CD4-positive, alpha-beta T cell (primary cell): ENCODE results near the gene FAM114A2. TPM values are rescaled to one million over a fixed set of nuclear protein-coding genes. Genes with fewer than 3 reads are reported as not detected.

ENCODE experiments used
- ATAC-seq: fragments of 200-7000 bp; cut with Tn5 transposase; one replicate; pipeline ENCODE4 v1.10.0; 2022; ENCODE audit warnings: mild to moderate bottlenecking; ENCODE audit not compliant: poor library complexity
- CTCF ChIA-PET: fragments of 350-600 bp; sonication (Branson Sonifier 250); formaldehyde crosslinking; loops from one replicate; lab custom pipeline; 2021; ENCODE audit warnings: antibody characterized with exemption, inconsistent platforms; lab: Charles Lee
- POLR2A ChIA-PET: fragments of 350-600 bp; sonication (Branson Sonifier 250); formaldehyde crosslinking; loops from one replicate; lab custom pipeline; 2021; ENCODE audit warnings: antibody characterized with exemption, inconsistent platforms; lab: Charles Lee
- DNase-seq, 14 experiments: peaks; one replicate each; pipeline ENCODE4 v3.0.0-alpha.2; 2013 to 2020; ENCODE audit warnings: mixed read lengths in 2 of 14
- H3K27ac ChIP-seq, 2 donors: one replicate each; pipeline versions ENCODE4 v1.5.1 to v1.7.0; 2013; ENCODE audit warnings: low read length in 2 of 2, low read depth in 1 of 2, mild to moderate bottlenecking in 1 of 2
- H3K27me3 ChIP-seq, 2 experiments: 1 replicate in 1 of 2; 2 replicates in 1 of 2; pipeline versions ENCODE4 v1.6.1 to v1.7.0; 2013; ENCODE audit warnings: low read length in 2 of 2, control low read depth in 1 of 2, mild to moderate bottlenecking in 1 of 2, moderate library complexity in 1 of 2; ENCODE audit not compliant: insufficient read depth in 2 of 2, control insufficient read depth in 1 of 2
- H3K36me3 ChIP-seq: one replicate; pipeline ENCODE4 v1.6.1; 2013; ENCODE audit warnings: low read length, control low read depth; ENCODE audit not compliant: insufficient read depth
- H3K4me1 ChIP-seq: one replicate; pipeline ENCODE4 v1.6.1; 2013; ENCODE audit warnings: low read length, control low read depth; ENCODE audit not compliant: insufficient read depth
- H3K4me3 ChIP-seq: one replicate; pipeline ENCODE4 v1.5.1; 2013; ENCODE audit warnings: mild to moderate bottlenecking, low read length, moderate library complexity
- H3K9me3 ChIP-seq, 2 experiments: 1 replicate in 1 of 2; 2 replicates in 1 of 2; pipeline versions ENCODE4 v1.6.1 to v1.7.0; 2013; ENCODE audit warnings: low read length in 2 of 2, mild to moderate bottlenecking in 2 of 2, control low read depth in 1 of 2, moderate library complexity in 1 of 2; ENCODE audit not compliant: control insufficient read depth in 1 of 2, insufficient read depth in 1 of 2
- H3K27ac Mint-ChIP-seq: one replicate; pipeline ENCODE4 v1.8.0; 2020; ENCODE audit warnings: mixed read lengths
- H3K27me3 Mint-ChIP-seq: one replicate; pipeline ENCODE4 v1.8.0; 2021; ENCODE audit warnings: mixed read lengths
- H3K36me3 Mint-ChIP-seq: one replicate; pipeline ENCODE4 v1.8.0; 2021; ENCODE audit warnings: low read depth, mixed read lengths
- H3K4me1 Mint-ChIP-seq: one replicate; pipeline ENCODE4 v1.8.0; 2021; ENCODE audit warnings: low read depth, mixed read lengths
- H3K4me3 Mint-ChIP-seq: one replicate; pipeline ENCODE4 v1.8.0; 2020; ENCODE audit warnings: mild to moderate bottlenecking, mixed read lengths
- H3K9me3 Mint-ChIP-seq: one replicate; pipeline ENCODE4 v1.8.0; 2020; ENCODE audit warnings: mixed read lengths
- CTCF ChIP-seq: fragments of 200-600 bp; IDR thresholded peaks from one replicate; pipeline ENCODE4 v1.8.0; 2022; ENCODE audit warnings: antibody characterized with exemption, mild to moderate bottlenecking
- intact Hi-C, 2 experiments: fragments of 100-400 bp; cut with DNase I in 1 of 2; cut with micrococcal nuclease in 1 of 2; formaldehyde crosslinking; loops; one replicate each; pipeline versions ENCODE4 v1.15.1 to v1.9.0; 2023 to 2025; cut with DNase I, micrococcal nuclease
- total RNA-seq, 174 experiments: library from RNA in 2 of 174; stranded (reverse) in 2 of 174; gene quantifications; one replicate each; pipeline ENCODE4 v1.2.3 and lab custom pipeline; 2021 to 2026

Gene FAM114A2
- total RNA-seq, 2 experiments from 2014 or later = 21.9 to 23.3 TPM

DNA sequence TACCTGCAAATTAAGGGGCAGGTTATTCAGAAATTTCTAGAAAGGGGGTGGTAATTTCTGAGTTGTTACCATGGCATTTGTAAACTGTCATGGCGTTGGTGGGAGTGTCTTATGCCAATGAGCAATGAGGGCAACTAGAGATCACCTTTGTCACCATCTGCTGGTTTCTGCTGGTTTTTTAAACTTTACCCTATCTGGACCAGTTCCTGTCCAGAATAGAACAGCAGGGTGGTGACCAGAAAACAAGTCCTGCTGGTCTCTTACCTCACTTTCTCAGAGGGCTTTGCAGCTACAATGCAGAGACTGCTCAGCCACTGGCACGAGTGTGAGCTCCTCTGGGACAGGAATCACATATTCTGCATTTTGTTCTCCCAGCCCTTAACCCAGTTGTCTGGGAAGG lies 51.4 kb downstream of the FAM114A2 start:
- no peak for TF ChIP-seq CTCF
- DNase-seq = no peak
- CTCF ChIA-PET = no interaction called here
- H3K27ac ChIP-seq = no peak overlapping the region
- no peak overlapping the region for H3K4me3 Mint-ChIP-seq
- peaks cover 11% of the 10 kb centered on the region for H3K36me3 Mint-ChIP-seq
- H3K9me3 Mint-ChIP-seq = no peaks in the 10 kb centered on the region
- peaks cover 5% of the 10 kb centered on the region for H3K36me3 ChIP-seq
- no peaks in the 10 kb centered on the region for H3K27me3 Mint-ChIP-seq
- intact Hi-C loops = no loop called here
- no peak for ATAC-seq
- no peak overlapping the region for H3K4me3 ChIP-seq
- no peak overlapping the region for H3K27ac Mint-ChIP-seq
- POLR2A ChIA-PET = no interaction called here
- H3K4me1 Mint-ChIP-seq = no peaks in the 10 kb centered on the region
- no peaks in the 10 kb centered on the region for H3K4me1 ChIP-seq
- no peaks in the 10 kb centered on the region for H3K9me3 ChIP-seq
- H3K27me3 ChIP-seq = no peaks in the 10 kb centered on the region

DNA sequence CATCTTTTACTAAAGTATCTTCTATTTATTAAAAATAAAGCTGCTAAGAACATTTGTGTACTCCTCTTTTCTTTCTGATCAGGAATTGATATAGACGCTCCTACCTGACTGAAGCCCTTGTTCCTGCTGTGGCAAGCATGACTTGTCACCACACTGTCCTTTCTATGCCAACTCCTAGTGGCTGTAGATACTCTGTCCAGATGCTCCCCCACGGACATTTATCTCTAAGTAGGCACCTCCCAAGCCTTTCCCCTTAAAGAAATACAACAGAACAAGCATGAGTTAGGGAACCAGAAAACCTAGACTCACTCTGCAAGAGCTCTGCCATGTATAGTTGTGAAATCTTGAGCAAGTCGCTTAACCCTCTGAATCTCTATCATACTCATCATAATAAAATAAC lies 53.2 kb downstream of the FAM114A2 start:
- no peaks in the 10 kb centered on the region for H3K4me1 ChIP-seq
- no peaks in the 10 kb centered on the region for H3K9me3 ChIP-seq
- no peak for TF ChIP-seq CTCF
- no peak for ATAC-seq
- H3K27me3 ChIP-seq = no peaks in the 10 kb centered on the region
- Mint-ChIP-seq H3K36me3 (no peaks in the 10 kb centered on the region), H3K9me3 (no peaks in the 10 kb centered on the region), H3K27me3 (no peaks in the 10 kb centered on the region), H3K4me3 (no peak overlapping the region), H3K4me1 (no peaks in the 10 kb centered on the region), H3K27ac (no peak overlapping the region)
- POLR2A ChIA-PET = no interaction called here
- CTCF ChIA-PET = interaction anchor here (1.6 kb wide), 1 partner anchor 20 kb away, joined by 4 read pairs; no protein-coding TSS in a partner anchor
- no peak for DNase-seq
- intact Hi-C loops = no loop called here
- H3K4me3 ChIP-seq = no peak overlapping the region
- no peak overlapping the region for H3K27ac ChIP-seq
- no peaks in the 10 kb centered on the region for H3K36me3 ChIP-seq

- no peaks in the 10 kb centered on the region for H3K4me1 ChIP-seq
- Mint-ChIP-seq H3K27ac (no peak overlapping the region), H3K4me3 (no peak overlapping the region), H3K4me1 (no peaks in the 10 kb centered on the region), H3K36me3 (no peaks in the 10 kb centered on the region), H3K9me3 (no peaks in the 10 kb centered on the region), H3K27me3 (no peaks in the 10 kb centered on the region)
- TF ChIP-seq CTCF = no peak
- H3K9me3 ChIP-seq = no peaks in the 10 kb centered on the region
- ChIA-PET POLR2A (no interaction called here), CTCF (no interaction called here)
- no peak for DNase-seq
- H3K4me3 ChIP-seq = no peak overlapping the region
- no peaks in the 10 kb centered on the region for H3K36me3 ChIP-seq
- no peak for ATAC-seq
- no peak overlapping the region for H3K27ac ChIP-seq
- intact Hi-C loops = no loop called here
- H3K27me3 ChIP-seq = no peaks in the 10 kb centered on the region
Measured at GRCh38 chr5:153983885-153984284, 54.8 kb downstream of the FAM114A2 start.
